ENCODE results near the gene CAND1.

The CAND1 gene

GRCh38 chr12:67276421-67276820, 7.3 kb downstream of the CAND1 start:
- Histone ChIP-seq H3K9ac (ENCODE audit: low read length) (no peak overlapping the region), H3K9me3 (replicated peaks; ENCODE audit: insufficient read depth, low read length) (no peaks in the 10 kb centered on the region), H3F3A (ENCODE audit: insufficient read depth, low read length) (peaks cover 13% of the 10 kb centered on the region; the same call in 1 of the 2 replicates), H3K4me3 (ENCODE audit: low read length) (no peak overlapping the region), H3K4me2 (ENCODE audit: low read depth, low read length) (no peak overlapping the region), H3K27ac (ENCODE audit: low read length) (no peak overlapping the region), H3K9me2 (replicated peaks; ENCODE audit: insufficient read depth, low read length) (no peaks in the 10 kb centered on the region), H2AFZ (ENCODE audit: low read length) (no peak overlapping the region), H3K79me2 (ENCODE audit: low read length) (peaks cover 99% of the 10 kb centered on the region), H3K36me3 (replicated peaks; ENCODE audit: insufficient read depth, low read length) (no peaks in the 10 kb centered on the region), H4K20me1 (ENCODE audit: insufficient read depth, low read length) (peaks cover 79% of the 10 kb centered on the region), H3K27me3 (replicated peaks; ENCODE audit: insufficient read depth, low read length) (no peaks in the 10 kb centered on the region), H3K4me1 (ENCODE audit: low read length) (peaks cover 28% of the 10 kb centered on the region)
- no peak for DNase-seq
- no peak for TF ChIP-seq EZH2phosphoT487 (IDR thresholded peaks at IDR 0.05; ENCODE audit: low read length)

DNA sequence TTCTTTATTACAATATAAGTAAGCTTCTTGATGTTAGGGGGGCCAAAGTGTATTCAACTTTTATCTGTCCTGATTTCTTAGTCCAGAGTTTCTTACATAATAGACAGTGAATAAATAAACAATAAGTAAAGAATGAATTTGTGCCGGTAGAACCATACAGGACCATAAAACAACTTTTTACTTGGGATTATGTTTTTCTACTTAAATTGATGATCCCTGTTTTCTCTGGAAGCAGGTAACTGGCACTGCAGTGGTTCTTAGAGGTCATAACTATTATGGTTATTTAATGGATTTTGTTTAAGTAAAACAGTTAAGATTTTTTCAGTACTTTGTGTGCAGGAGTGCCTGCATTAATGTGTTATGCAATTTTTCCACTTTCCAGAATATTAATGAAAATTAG, 10.5 kb downstream of the CAND1 start:
- Histone ChIP-seq H3K4me1 (ENCODE audit: low read length) (peaks cover 3% of the 10 kb centered on the region; the same call in 1 of the 2 replicates), H3F3A (ENCODE audit: insufficient read depth, low read length) (no peaks in the 10 kb centered on the region), H3K9me3 (replicated peaks; ENCODE audit: insufficient read depth, low read length) (no peaks in the 10 kb centered on the region), H3K27me3 (replicated peaks; ENCODE audit: insufficient read depth, low read length) (no peaks in the 10 kb centered on the region), H3K79me2 (ENCODE audit: low read length) (peaks cover 99% of the 10 kb centered on the region), H3K4me2 (ENCODE audit: low read depth, low read length) (no peak overlapping the region), H2AFZ (ENCODE audit: low read length) (no peak overlapping the region), H4K20me1 (ENCODE audit: insufficient read depth, low read length) (peaks cover 49% of the 10 kb centered on the region), H3K9me2 (replicated peaks; ENCODE audit: insufficient read depth, low read length) (no peaks in the 10 kb centered on the region), H3K4me3 (ENCODE audit: low read length) (no peak overlapping the region), H3K36me3 (replicated peaks; ENCODE audit: insufficient read depth, low read length) (peaks cover 3% of the 10 kb centered on the region; the same call in 1 of the 2 replicates), H3K27ac (ENCODE audit: low read length) (no peak overlapping the region), H3K9ac (ENCODE audit: low read length) (no peak overlapping the region)
- no peak for DNase-seq
- no peak for TF ChIP-seq EZH2phosphoT487 (IDR thresholded peaks at IDR 0.05; ENCODE audit: low read length)
- TF ChIP-seq EZH2 (optimal IDR thresholded peaks at IDR 0.05; ENCODE audit: low read depth, low read length): no peak
- TF ChIP-seq, protein P1, sequence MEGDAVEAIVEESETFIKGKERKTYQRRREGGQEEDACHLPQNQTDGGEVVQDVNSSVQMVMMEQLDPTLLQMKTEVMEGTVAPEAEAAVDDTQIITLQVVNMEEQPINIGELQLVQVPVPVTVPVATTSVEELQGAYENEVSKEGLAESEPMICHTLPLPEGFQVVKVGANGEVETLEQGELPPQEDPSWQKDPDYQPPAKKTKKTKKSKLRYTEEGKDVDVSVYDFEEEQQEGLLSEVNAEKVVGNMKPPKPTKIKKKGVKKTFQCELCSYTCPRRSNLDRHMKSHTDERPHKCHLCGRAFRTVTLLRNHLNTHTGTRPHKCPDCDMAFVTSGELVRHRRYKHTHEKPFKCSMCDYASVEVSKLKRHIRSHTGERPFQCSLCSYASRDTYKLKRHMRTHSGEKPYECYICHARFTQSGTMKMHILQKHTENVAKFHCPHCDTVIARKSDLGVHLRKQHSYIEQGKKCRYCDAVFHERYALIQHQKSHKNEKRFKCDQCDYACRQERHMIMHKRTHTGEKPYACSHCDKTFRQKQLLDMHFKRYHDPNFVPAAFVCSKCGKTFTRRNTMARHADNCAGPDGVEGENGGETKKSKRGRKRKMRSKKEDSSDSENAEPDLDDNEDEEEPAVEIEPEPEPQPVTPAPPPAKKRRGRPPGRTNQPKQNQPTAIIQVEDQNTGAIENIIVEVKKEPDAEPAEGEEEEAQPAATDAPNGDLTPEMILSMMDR (IDR thresholded peaks at IDR 0.05; ENCODE audit: low read length): no peak

DNA sequence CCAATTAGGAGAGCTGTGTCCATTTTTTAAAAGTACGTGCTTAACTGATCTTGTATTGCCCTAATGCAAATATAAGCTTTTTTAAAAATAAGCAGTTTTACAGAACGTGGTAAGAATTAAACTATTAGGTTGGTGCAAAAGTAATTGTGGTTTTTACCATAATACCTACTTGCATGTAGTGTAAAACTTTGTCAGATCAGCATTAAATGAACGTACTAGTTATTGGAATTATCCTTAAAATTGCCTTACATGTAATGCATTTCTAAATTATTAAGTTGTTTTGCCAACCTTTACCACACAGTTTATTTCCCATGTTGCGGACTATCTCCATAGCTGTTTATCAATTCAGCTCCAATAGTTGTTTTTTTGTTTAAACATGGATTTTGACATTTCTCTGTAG, 10.9 kb downstream of the CAND1 start:
- no peak for DNase-seq
- no peak overlapping the region for H3K4me3 ChIP-seq (ENCODE audit: low read length)
- H3K36me3 ChIP-seq (replicated peaks; ENCODE audit: insufficient read depth, low read length): peaks cover 3% of the 10 kb centered on the region; the same call in 1 of the 2 replicates
- no peaks in the 10 kb centered on the region for H3K4me1 ChIP-seq (ENCODE audit: low read length)
- H3K9ac ChIP-seq (ENCODE audit: low read length): no peak overlapping the region
- TF ChIP-seq EZH2 (optimal IDR thresholded peaks at IDR 0.05; ENCODE audit: low read depth, low read length) (no peak), EZH2phosphoT487 (IDR thresholded peaks at IDR 0.05; ENCODE audit: low read length) (no peak)
- TF ChIP-seq, protein P1 (IDR thresholded peaks at IDR 0.05; ENCODE audit: low read length): no peak
- H4K20me1 ChIP-seq (ENCODE audit: insufficient read depth, low read length): peaks cover 45% of the 10 kb centered on the region
- no peak overlapping the region for H3K27ac ChIP-seq (ENCODE audit: low read length)
- H3F3A ChIP-seq (ENCODE audit: insufficient read depth, low read length): no peaks in the 10 kb centered on the region
- no peaks in the 10 kb centered on the region for H3K27me3 ChIP-seq (replicated peaks; ENCODE audit: insufficient read depth, low read length)
- H2AFZ ChIP-seq (ENCODE audit: low read length): no peak overlapping the region
- no peak overlapping the region for H3K4me2 ChIP-seq (ENCODE audit: low read depth, low read length)
- H3K9me3 ChIP-seq (replicated peaks; ENCODE audit: insufficient read depth, low read length): no peaks in the 10 kb centered on the region
- no peaks in the 10 kb centered on the region for H3K9me2 ChIP-seq (replicated peaks; ENCODE audit: insufficient read depth, low read length)
- H3K79me2 ChIP-seq (ENCODE audit: low read length): peaks cover 99% of the 10 kb centered on the region

- Histone ChIP-seq H3F3A (ENCODE audit: insufficient read depth, low read length) (no peaks in the 10 kb centered on the region), H3K9me2 (replicated peaks; ENCODE audit: insufficient read depth, low read length) (no peaks in the 10 kb centered on the region), H3K36me3 (replicated peaks; ENCODE audit: insufficient read depth, low read length) (peaks cover 3% of the 10 kb centered on the region; the same call in 1 of the 2 replicates), H3K27ac (ENCODE audit: low read length) (no peak overlapping the region), H4K20me1 (ENCODE audit: insufficient read depth, low read length) (peaks cover 41% of the 10 kb centered on the region), H3K4me1 (ENCODE audit: low read length) (no peaks in the 10 kb centered on the region), H2AFZ (ENCODE audit: low read length) (no peak overlapping the region), H3K4me3 (ENCODE audit: low read length) (no peak overlapping the region), H3K4me2 (ENCODE audit: low read depth, low read length) (no peak overlapping the region), H3K9ac (ENCODE audit: low read length) (no peak overlapping the region), H3K79me2 (ENCODE audit: low read length) (peaks cover 99% of the 10 kb centered on the region), H3K27me3 (replicated peaks; ENCODE audit: insufficient read depth, low read length) (no peaks in the 10 kb centered on the region), H3K9me3 (replicated peaks; ENCODE audit: insufficient read depth, low read length) (no peaks in the 10 kb centered on the region)
- no peak for DNase-seq
- TF ChIP-seq EZH2 (optimal IDR thresholded peaks at IDR 0.05; ENCODE audit: low read depth, low read length): no peak
- TF ChIP-seq, protein P1 (IDR thresholded peaks at IDR 0.05; ENCODE audit: low read length): no peak
- TF ChIP-seq EZH2phosphoT487 (IDR thresholded peaks at IDR 0.05; ENCODE audit: low read length): no peak
These were observed 11.4 kb downstream of the CAND1 start for GRCh38 chr12:67280572-67280971.
